CD4-positive, alpha-beta T cell treated with Interleukin-1 beta for 1 hour (primary cell): ENCODE data around the gene ATP8A1.

Experiments used
- DNase-seq, 2 donors: peaks; one replicate each; pipeline ENCODE4 v3.0.0-alpha.2; 2020 to 2022

ATP8A1 gene

DNA sequence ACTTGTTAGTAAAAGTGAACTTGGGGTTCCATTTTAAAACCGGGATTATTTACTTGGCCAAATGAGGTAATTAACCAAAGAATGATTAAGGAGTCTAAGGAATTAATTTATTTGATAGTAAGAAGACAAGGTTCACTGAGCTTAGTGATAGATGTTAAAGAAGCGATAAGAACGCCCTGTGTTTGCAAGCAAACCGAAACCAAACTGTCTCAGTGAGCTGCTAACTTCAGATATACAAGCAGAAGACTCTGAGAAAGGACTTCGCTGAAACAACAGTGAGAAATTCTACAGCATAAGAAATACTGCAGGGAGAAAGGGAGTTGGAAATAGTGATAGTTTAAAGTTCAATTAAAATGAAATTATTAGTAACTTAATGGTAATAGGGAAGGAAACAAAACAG, 297.2 kb downstream of the ATP8A1 start:
- no peak for DNase-seq
